ENCODE data around the gene CFAP251.

GRCh38 chr12:121925358-121925695, 6.9 kb downstream of the CFAP251 start:
- TF ChIP-seq EP300 (conservative IDR thresholded peaks at IDR 0.05; ENCODE audit: poor library complexity, severe bottlenecking): no peak
- TF ChIP-seq CTCF (IDR thresholded peaks at IDR 0.05; ENCODE audit: poor library complexity, severe bottlenecking): no peak
- no peak for TF ChIP-seq SMC3 (conservative IDR thresholded peaks at IDR 0.05; ENCODE audit: poor library complexity)
- TF ChIP-seq REST (IDR thresholded peaks at IDR 0.05; ENCODE audit: borderline replicate concordance): no peak
- TF ChIP-seq POLR2AphosphoS5 (IDR thresholded peaks at IDR 0.05): no peak
- TF ChIP-seq MXI1 (conservative IDR thresholded peaks at IDR 0.05; ENCODE audit: poor library complexity, severe bottlenecking): no peak
- TF ChIP-seq RAD21 (conservative IDR thresholded peaks at IDR 0.05): no peak
